Osteoblast (primary cell): Measurements from ENCODE around the gene FHIP1B. TPM values are rescaled to one million over a fixed set of nuclear protein-coding genes. Genes with fewer than 3 reads are reported as not detected.
A peak's percentile ranks its signal among the peaks of the same experiment; 100 is the strongest.

ENCODE experiments used
- DNase-seq: peaks from one replicate; pipeline ENCODE4 v3.0.0; 2011; ENCODE audit warnings: low spot score, mixed read lengths; ENCODE audit not compliant: insufficient read length; ENCODE audit errors: missing footprints
- H2AFZ ChIP-seq: 2 replicates; pipeline ENCODE4 v1.6.0; 2011; ENCODE audit warnings: mild to moderate bottlenecking, low read length
- H3K27ac ChIP-seq: 2 replicates; pipeline ENCODE4 v1.5.1; 2011; ENCODE audit warnings: mild to moderate bottlenecking, low read depth, low read length, moderate library complexity
- H3K27me3 ChIP-seq: 2 replicates; pipeline ENCODE4 v1.6.0; 2012; ENCODE audit warnings: mild to moderate bottlenecking, control low read depth, inconsistent platforms, low read length, moderate library complexity; ENCODE audit not compliant: insufficient read depth
- H3K36me3 ChIP-seq: 2 replicates; pipeline ENCODE4 v1.5.1; 2011; ENCODE audit warnings: mild to moderate bottlenecking, low read length, control low read depth, moderate library complexity; ENCODE audit not compliant: insufficient read depth
- H3K4me1 ChIP-seq: 2 replicates; pipeline ENCODE4 v1.5.1; 2011; ENCODE audit warnings: mild to moderate bottlenecking, low read length, control low read depth, moderate library complexity; ENCODE audit not compliant: insufficient read depth
- H3K4me2 ChIP-seq: 2 replicates; pipeline ENCODE4 v1.6.0; 2011; ENCODE audit warnings: mild to moderate bottlenecking, low read length; ENCODE audit not compliant: insufficient read depth
- H3K4me3 ChIP-seq: fragments of 200-600 bp; sonication (generic); 3 replicates; pipeline ENCODE4 v1.5.1; 2012; ENCODE audit warnings: mild to moderate bottlenecking, low read length, inconsistent platforms; ENCODE audit not compliant: insufficient read depth
- H3K79me2 ChIP-seq: 2 replicates; pipeline ENCODE4 v1.6.0; 2012; ENCODE audit warnings: mild to moderate bottlenecking, low read length, control low read depth, inconsistent platforms; ENCODE audit not compliant: insufficient read depth
- H3K9me3 ChIP-seq: 2 replicates; pipeline ENCODE4 v1.5.1; 2011; ENCODE audit warnings: low read depth, low read length, control low read depth
- H4K20me1 ChIP-seq: 2 replicates; pipeline ENCODE4 v1.6.0; 2012; ENCODE audit warnings: mild to moderate bottlenecking, low read length, control low read depth; ENCODE audit not compliant: insufficient read depth
- CTCF ChIP-seq: IDR thresholded peaks from 2 replicates; pipeline ENCODE4 v1.5.1; 2011; ENCODE audit warnings: mild to moderate bottlenecking, low read depth, low read length, moderate library complexity; ENCODE audit errors: extremely low read depth
- total RNA-seq: library from RNA; depleted of rRNA; stranded (reverse); fragments of >200 nt; gene quantifications from 2 replicates; pipeline ENCODE4 v1.2.3, GENCODE V29; 2012

Gene FHIP1B
- total RNA-seq, 1 donor = 15.6 TPM

- Histone ChIP-seq H3K79me2 (no peaks in the 10 kb centered on the region), H2AFZ (no peak overlapping the region), H3K36me3 (no peaks in the 10 kb centered on the region), H3K27me3 (no peaks in the 10 kb centered on the region), H3K4me3 (no peak overlapping the region), H3K27ac (no peak overlapping the region), H3K4me2 (no peak overlapping the region), H4K20me1 (no peaks in the 10 kb centered on the region), H3K4me1 (peaks cover 3% of the 10 kb centered on the region), H3K9me3 (no peaks in the 10 kb centered on the region)
- no peak for TF ChIP-seq CTCF
- no peak for DNase-seq
Measured at GRCh38 chr11:6240139-6240538, 5.7 kb upstream of the FHIP1B start.

GRCh38 chr11:6238902-6239301, 4.5 kb upstream of the FHIP1B start, which contains the start of gene CNGA4:
Gene CNGA4 (plus strand): TSS chr11:6239089. CDS start chr11:6239207, 118 bp downstream.
- Histone ChIP-seq H3K4me3 (no peak within 1 kb of the TSS), H2AFZ (no peak within 1 kb of the TSS), H3K4me1 (peaks cover 6% of the 10 kb centered on the region), H3K27me3 (no peaks in the 10 kb centered on the region), H3K9me3 (no peaks in the 10 kb centered on the region), H4K20me1 (no peaks in the 10 kb centered on the region), H3K36me3 (no peaks in the 10 kb centered on the region), H3K79me2 (peaks cover 6% of the 10 kb centered on the region), H3K27ac (no peak within 1 kb of the TSS), H3K4me2 (no peak within 1 kb of the TSS)
- TF ChIP-seq CTCF = no peak
- DNase-seq = peak; percentile 70

GRCh38 chr11:6237761-6238302, 3.4 kb upstream of the FHIP1B start:
- Histone ChIP-seq H3K9me3 (no peaks in the 10 kb centered on the region), H3K27me3 (no peaks in the 10 kb centered on the region), H4K20me1 (no peaks in the 10 kb centered on the region), H3K36me3 (no peaks in the 10 kb centered on the region), H3K4me3 (no peak overlapping the region), H3K4me2 (no peak overlapping the region), H3K27ac (no peak overlapping the region), H2AFZ (no peak overlapping the region), H3K79me2 (peaks cover 16% of the 10 kb centered on the region), H3K4me1 (peaks cover 11% of the 10 kb centered on the region)
- no peak for TF ChIP-seq CTCF
- no peak for DNase-seq

- no peaks in the 10 kb centered on the region for H3K27me3 ChIP-seq
- no peak overlapping the region for H3K27ac ChIP-seq
- no peak for DNase-seq
- no peaks in the 10 kb centered on the region for H4K20me1 ChIP-seq
- no peak overlapping the region for H2AFZ ChIP-seq
- no peaks in the 10 kb centered on the region for H3K9me3 ChIP-seq
- no peaks in the 10 kb centered on the region for H3K36me3 ChIP-seq
- no peak overlapping the region for H3K4me3 ChIP-seq
- H3K4me2 ChIP-seq = no peak overlapping the region
- H3K79me2 ChIP-seq = peaks cover 22% of the 10 kb centered on the region
- TF ChIP-seq CTCF = no peak
- peaks cover 11% of the 10 kb centered on the region for H3K4me1 ChIP-seq
Measured at GRCh38 chr11:6237266-6237665, 2.8 kb upstream of the FHIP1B start.
